GM23248 (cell line): ENCODE measurements around the gene ZXDA.

ENCODE experiments used
- EZH2 ChIP-seq: fragments of 200-600 bp; sonication (generic); IDR thresholded peaks from 2 replicates; pipeline ENCODE4 v1.6.1; 2018; ENCODE audit warnings: antibody characterized with exemption, mild to moderate bottlenecking; ENCODE audit not compliant: insufficient read depth, poor library complexity, severe bottlenecking
- EZH2phosphoT487 ChIP-seq: fragments of 200-600 bp; sonication (generic); IDR thresholded peaks from 2 replicates; pipeline ENCODE4 v1.6.1; 2018; ENCODE audit warnings: antibody characterized with exemption, moderate library complexity, mild to moderate bottlenecking, low read depth; ENCODE audit not compliant: insufficient read depth

- TF ChIP-seq EZH2, result no peak
- no peak for TF ChIP-seq EZH2phosphoT487
Observed at GRCh38 chrX:57902633-57903032, 7.6 kb downstream of the ZXDA start.
